CD4-positive, alpha-beta T cell (primary cell): Measurements from ENCODE around the gene HS6ST2. TPM values are rescaled to one million over a fixed set of nuclear protein-coding genes. Genes with fewer than 3 reads are reported as not detected.

ENCODE experiments used
- ATAC-seq: fragments of 200-7000 bp; cut with Tn5 transposase; one replicate; pipeline ENCODE4 v1.10.0; 2022; ENCODE audit warnings: mild to moderate bottlenecking; ENCODE audit not compliant: poor library complexity
- CTCF ChIA-PET: fragments of 350-600 bp; sonication (Branson Sonifier 250); formaldehyde crosslinking; loops from one replicate; lab custom pipeline; 2021; ENCODE audit warnings: antibody characterized with exemption, inconsistent platforms; lab: Charles Lee
- POLR2A ChIA-PET: fragments of 350-600 bp; sonication (Branson Sonifier 250); formaldehyde crosslinking; loops from one replicate; lab custom pipeline; 2021; ENCODE audit warnings: antibody characterized with exemption, inconsistent platforms; lab: Charles Lee
- DNase-seq, 14 experiments: peaks; one replicate each; pipeline ENCODE4 v3.0.0-alpha.2; 2013 to 2020; ENCODE audit warnings: mixed read lengths in 2 of 14
- H3K27ac ChIP-seq, 2 donors: one replicate each; pipeline versions ENCODE4 v1.5.1 to v1.7.0; 2013; ENCODE audit warnings: low read length in 2 of 2, low read depth in 1 of 2, mild to moderate bottlenecking in 1 of 2
- H3K27me3 ChIP-seq, 2 experiments: 1 replicate in 1 of 2; 2 replicates in 1 of 2; pipeline versions ENCODE4 v1.6.1 to v1.7.0; 2013; ENCODE audit warnings: low read length in 2 of 2, control low read depth in 1 of 2, mild to moderate bottlenecking in 1 of 2, moderate library complexity in 1 of 2; ENCODE audit not compliant: insufficient read depth in 2 of 2, control insufficient read depth in 1 of 2
- H3K36me3 ChIP-seq: one replicate; pipeline ENCODE4 v1.6.1; 2013; ENCODE audit warnings: low read length, control low read depth; ENCODE audit not compliant: insufficient read depth
- H3K4me1 ChIP-seq: one replicate; pipeline ENCODE4 v1.6.1; 2013; ENCODE audit warnings: low read length, control low read depth; ENCODE audit not compliant: insufficient read depth
- H3K4me3 ChIP-seq: one replicate; pipeline ENCODE4 v1.5.1; 2013; ENCODE audit warnings: mild to moderate bottlenecking, low read length, moderate library complexity
- H3K9me3 ChIP-seq, 2 experiments: 1 replicate in 1 of 2; 2 replicates in 1 of 2; pipeline versions ENCODE4 v1.6.1 to v1.7.0; 2013; ENCODE audit warnings: low read length in 2 of 2, mild to moderate bottlenecking in 2 of 2, control low read depth in 1 of 2, moderate library complexity in 1 of 2; ENCODE audit not compliant: control insufficient read depth in 1 of 2, insufficient read depth in 1 of 2
- H3K27ac Mint-ChIP-seq: one replicate; pipeline ENCODE4 v1.8.0; 2020; ENCODE audit warnings: mixed read lengths
- H3K27me3 Mint-ChIP-seq: one replicate; pipeline ENCODE4 v1.8.0; 2021; ENCODE audit warnings: mixed read lengths
- H3K36me3 Mint-ChIP-seq: one replicate; pipeline ENCODE4 v1.8.0; 2021; ENCODE audit warnings: low read depth, mixed read lengths
- H3K4me1 Mint-ChIP-seq: one replicate; pipeline ENCODE4 v1.8.0; 2021; ENCODE audit warnings: low read depth, mixed read lengths
- H3K4me3 Mint-ChIP-seq: one replicate; pipeline ENCODE4 v1.8.0; 2020; ENCODE audit warnings: mild to moderate bottlenecking, mixed read lengths
- H3K9me3 Mint-ChIP-seq: one replicate; pipeline ENCODE4 v1.8.0; 2020; ENCODE audit warnings: mixed read lengths
- intact Hi-C, 2 experiments: fragments of 100-400 bp; cut with DNase I in 1 of 2; cut with micrococcal nuclease in 1 of 2; formaldehyde crosslinking; loops; one replicate each; pipeline versions ENCODE4 v1.15.1 to v1.9.0; 2023 to 2025; cut with DNase I, micrococcal nuclease
- total RNA-seq, 174 experiments: library from RNA in 2 of 174; stranded (reverse) in 2 of 174; gene quantifications; one replicate each; pipeline ENCODE4 v1.2.3 and lab custom pipeline; 2021 to 2026
- TF ChIP-seq, protein P1 (sequence below): fragments of 200-600 bp; IDR thresholded peaks from one replicate; pipeline ENCODE4 v1.8.0; 2022; ENCODE audit warnings: antibody characterized with exemption, mild to moderate bottlenecking

HS6ST2 gene
- total RNA-seq, 2 experiments from 2014 or later: not detected

DNA sequence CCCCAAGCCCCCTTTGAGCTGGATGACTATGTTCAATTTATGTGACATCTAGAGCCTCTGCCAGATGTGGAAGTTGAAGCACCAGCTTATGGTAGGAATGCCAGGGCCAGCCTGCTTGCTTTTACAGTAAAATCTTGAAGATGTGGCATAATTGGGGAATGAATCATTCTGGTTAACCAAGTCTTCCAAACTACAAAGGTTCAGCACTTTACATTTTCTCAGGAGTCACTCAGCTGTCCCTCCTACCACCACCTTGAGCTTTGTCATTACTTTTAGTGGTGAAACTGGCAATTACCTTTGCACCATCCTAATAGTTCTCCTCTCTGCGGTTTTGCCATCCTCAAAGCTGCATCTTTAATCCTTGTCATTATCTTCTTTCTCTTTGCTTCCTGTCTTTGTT is 172.2 kb downstream of the HS6ST2 start:
- Histone ChIP-seq H3K9me3 (no peaks in the 10 kb centered on the region), H3K27ac (no peak overlapping the region), H3K4me1 (no peaks in the 10 kb centered on the region), H3K36me3 (no peaks in the 10 kb centered on the region), H3K27me3 (no peaks in the 10 kb centered on the region), H3K4me3 (no peak overlapping the region)
- Mint-ChIP-seq H3K27ac (no peak overlapping the region), H3K4me1 (no peaks in the 10 kb centered on the region), H3K9me3 (no peaks in the 10 kb centered on the region), H3K36me3 (no peaks in the 10 kb centered on the region), H3K4me3 (no peak overlapping the region), H3K27me3 (no peaks in the 10 kb centered on the region)
- intact Hi-C loops: no loop called here
- ChIA-PET CTCF (no interaction called here), POLR2A (no interaction called here)
- TF ChIP-seq, protein P1, sequence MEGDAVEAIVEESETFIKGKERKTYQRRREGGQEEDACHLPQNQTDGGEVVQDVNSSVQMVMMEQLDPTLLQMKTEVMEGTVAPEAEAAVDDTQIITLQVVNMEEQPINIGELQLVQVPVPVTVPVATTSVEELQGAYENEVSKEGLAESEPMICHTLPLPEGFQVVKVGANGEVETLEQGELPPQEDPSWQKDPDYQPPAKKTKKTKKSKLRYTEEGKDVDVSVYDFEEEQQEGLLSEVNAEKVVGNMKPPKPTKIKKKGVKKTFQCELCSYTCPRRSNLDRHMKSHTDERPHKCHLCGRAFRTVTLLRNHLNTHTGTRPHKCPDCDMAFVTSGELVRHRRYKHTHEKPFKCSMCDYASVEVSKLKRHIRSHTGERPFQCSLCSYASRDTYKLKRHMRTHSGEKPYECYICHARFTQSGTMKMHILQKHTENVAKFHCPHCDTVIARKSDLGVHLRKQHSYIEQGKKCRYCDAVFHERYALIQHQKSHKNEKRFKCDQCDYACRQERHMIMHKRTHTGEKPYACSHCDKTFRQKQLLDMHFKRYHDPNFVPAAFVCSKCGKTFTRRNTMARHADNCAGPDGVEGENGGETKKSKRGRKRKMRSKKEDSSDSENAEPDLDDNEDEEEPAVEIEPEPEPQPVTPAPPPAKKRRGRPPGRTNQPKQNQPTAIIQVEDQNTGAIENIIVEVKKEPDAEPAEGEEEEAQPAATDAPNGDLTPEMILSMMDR: no peak
- no peak for ATAC-seq
- no peak for DNase-seq

DNA sequence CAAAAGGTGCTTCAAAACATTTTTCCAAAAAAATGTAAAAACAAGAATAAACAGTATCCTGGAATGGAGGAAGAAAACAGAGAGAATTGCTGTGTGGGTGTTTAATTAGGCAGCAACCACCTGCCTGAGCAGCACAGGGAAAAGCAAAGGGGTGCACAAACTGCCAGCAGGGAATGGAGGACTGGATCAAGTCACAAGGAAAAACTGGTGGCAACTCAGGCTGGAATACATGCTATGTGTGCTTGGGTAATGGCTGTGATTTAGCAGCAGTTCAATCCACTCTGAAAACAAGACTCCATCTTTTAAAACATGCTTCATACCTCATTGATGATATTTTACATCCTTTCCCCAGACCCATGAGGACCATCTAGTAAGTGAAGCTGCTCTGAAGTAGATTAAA is 179.5 kb downstream of the HS6ST2 start:
- intact Hi-C loops: no loop called here
- ATAC-seq: no peak
- no peak overlapping the region for H3K4me3 Mint-ChIP-seq
- H3K9me3 Mint-ChIP-seq: no peaks in the 10 kb centered on the region
- Histone ChIP-seq H3K9me3 (no peaks in the 10 kb centered on the region), H3K4me1 (no peaks in the 10 kb centered on the region), H3K36me3 (no peaks in the 10 kb centered on the region), H3K27me3 (no peaks in the 10 kb centered on the region), H3K27ac (no peak overlapping the region), H3K4me3 (no peak overlapping the region)
- ChIA-PET CTCF (no interaction called here), POLR2A (no interaction called here)
- no peaks in the 10 kb centered on the region for H3K4me1 Mint-ChIP-seq
- no peak for DNase-seq
- no peaks in the 10 kb centered on the region for H3K36me3 Mint-ChIP-seq
- no peak overlapping the region for H3K27ac Mint-ChIP-seq
- TF ChIP-seq, protein P1: no peak
- no peaks in the 10 kb centered on the region for H3K27me3 Mint-ChIP-seq

DNA sequence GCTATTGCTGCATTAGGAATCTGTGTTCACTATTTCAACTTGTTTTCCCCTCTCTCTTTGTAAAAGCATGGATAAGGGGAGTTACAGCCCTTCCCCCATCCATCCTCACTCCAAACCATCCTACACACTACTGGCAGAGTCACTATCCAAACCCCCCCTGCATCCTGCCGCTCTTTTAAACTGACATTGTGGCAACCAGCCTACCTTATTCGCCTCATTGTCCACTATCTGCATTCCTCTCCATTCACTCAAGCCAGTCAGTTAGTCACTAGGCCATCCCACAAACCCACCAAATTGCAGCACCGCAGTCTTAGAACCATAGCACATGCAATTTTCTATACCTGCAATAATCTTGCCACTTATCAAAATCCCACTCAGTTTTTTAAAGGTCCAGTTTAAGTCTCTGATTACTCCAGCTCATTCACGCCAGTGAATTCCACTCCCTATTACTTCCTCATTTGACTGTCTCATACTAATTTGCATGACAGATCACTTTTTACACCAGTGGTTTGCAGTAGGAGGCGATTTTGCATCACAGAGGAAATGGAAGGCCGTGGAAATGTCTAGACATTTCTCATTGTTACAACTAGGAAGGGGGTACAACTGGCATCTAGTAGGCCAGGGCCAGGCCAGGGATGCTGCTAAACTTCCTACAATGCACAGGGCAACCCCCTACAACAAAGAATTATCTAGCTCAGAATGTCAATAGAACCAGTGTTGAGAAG is 181.8 kb downstream of the HS6ST2 start:
- no peaks in the 10 kb centered on the region for H3K9me3 Mint-ChIP-seq
- intact Hi-C loops: no loop called here
- Histone ChIP-seq H3K36me3 (no peaks in the 10 kb centered on the region), H3K9me3 (no peaks in the 10 kb centered on the region), H3K4me3 (no peak overlapping the region), H3K4me1 (no peaks in the 10 kb centered on the region), H3K27ac (no peak overlapping the region), H3K27me3 (no peaks in the 10 kb centered on the region)
- ChIA-PET CTCF (no interaction called here), POLR2A (no interaction called here)
- H3K27ac Mint-ChIP-seq: no peak overlapping the region
- no peak overlapping the region for H3K4me3 Mint-ChIP-seq
- no peaks in the 10 kb centered on the region for H3K36me3 Mint-ChIP-seq
- no peaks in the 10 kb centered on the region for H3K4me1 Mint-ChIP-seq
- ATAC-seq (no peak), DNase-seq (no peak)
- H3K27me3 Mint-ChIP-seq: no peaks in the 10 kb centered on the region
- TF ChIP-seq, protein P1: no peak
